GM06990 (cell line): Measurements from ENCODE around the gene ARL6IP5.

Source experiments
- DNase-seq: peaks from one replicate; pipeline ENCODE4 v3.0.0-alpha.2; 2011; ENCODE audit not compliant: insufficient read length; ENCODE audit errors: extremely low read depth
- H3K27me3 ChIP-seq: replicated peaks from 2 replicates; pipeline ENCODE4 v1.6.0; 2011; ENCODE audit warnings: low read length; ENCODE audit not compliant: control insufficient read depth, insufficient read depth
- H3K36me3 ChIP-seq: 2 replicates; pipeline ENCODE4 v1.5.1; 2011; ENCODE audit warnings: low read length; ENCODE audit not compliant: control insufficient read depth, insufficient read depth
- H3K4me3 ChIP-seq: replicated peaks from 2 replicates; pipeline ENCODE4 v1.5.1; 2011; ENCODE audit warnings: low read depth, mild to moderate bottlenecking, control low read depth, low read length
- TF ChIP-seq, protein P1 (sequence below): IDR thresholded peaks from 2 replicates; pipeline ENCODE4 v1.5.1; 2011; ENCODE audit warnings: low read length, control low read depth, mild to moderate bottlenecking, inconsistent platforms; ENCODE audit not compliant: insufficient read depth, poor library complexity, severe bottlenecking

ARL6IP5 gene

DNA sequence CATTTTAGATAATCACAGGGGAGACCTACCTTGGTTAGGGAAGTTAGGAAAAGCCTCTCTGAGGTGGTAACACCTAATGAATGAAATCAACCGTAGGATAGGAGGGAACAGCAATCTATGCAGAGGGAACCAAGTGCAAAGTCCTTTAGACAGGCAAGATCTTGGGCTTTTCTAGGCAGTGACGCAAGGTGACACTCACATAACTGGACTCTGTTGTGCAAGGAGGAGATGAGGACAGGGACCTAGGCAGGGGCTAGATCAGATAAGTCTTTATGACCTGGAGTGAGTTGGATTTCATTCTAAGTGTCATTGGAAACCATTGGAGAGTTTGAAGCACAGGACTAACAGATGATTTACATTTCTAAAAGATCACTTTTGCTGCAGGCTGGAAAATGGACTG, 42.3 kb downstream of the ARL6IP5 start:
- no peak for DNase-seq
- Histone ChIP-seq H3K36me3 (no peaks in the 10 kb centered on the region), H3K4me3 (no peak overlapping the region), H3K27me3 (no peaks in the 10 kb centered on the region; the same call in 1 of the 2 replicates)
- TF ChIP-seq, protein P1, sequence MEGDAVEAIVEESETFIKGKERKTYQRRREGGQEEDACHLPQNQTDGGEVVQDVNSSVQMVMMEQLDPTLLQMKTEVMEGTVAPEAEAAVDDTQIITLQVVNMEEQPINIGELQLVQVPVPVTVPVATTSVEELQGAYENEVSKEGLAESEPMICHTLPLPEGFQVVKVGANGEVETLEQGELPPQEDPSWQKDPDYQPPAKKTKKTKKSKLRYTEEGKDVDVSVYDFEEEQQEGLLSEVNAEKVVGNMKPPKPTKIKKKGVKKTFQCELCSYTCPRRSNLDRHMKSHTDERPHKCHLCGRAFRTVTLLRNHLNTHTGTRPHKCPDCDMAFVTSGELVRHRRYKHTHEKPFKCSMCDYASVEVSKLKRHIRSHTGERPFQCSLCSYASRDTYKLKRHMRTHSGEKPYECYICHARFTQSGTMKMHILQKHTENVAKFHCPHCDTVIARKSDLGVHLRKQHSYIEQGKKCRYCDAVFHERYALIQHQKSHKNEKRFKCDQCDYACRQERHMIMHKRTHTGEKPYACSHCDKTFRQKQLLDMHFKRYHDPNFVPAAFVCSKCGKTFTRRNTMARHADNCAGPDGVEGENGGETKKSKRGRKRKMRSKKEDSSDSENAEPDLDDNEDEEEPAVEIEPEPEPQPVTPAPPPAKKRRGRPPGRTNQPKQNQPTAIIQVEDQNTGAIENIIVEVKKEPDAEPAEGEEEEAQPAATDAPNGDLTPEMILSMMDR: no peak

DNA sequence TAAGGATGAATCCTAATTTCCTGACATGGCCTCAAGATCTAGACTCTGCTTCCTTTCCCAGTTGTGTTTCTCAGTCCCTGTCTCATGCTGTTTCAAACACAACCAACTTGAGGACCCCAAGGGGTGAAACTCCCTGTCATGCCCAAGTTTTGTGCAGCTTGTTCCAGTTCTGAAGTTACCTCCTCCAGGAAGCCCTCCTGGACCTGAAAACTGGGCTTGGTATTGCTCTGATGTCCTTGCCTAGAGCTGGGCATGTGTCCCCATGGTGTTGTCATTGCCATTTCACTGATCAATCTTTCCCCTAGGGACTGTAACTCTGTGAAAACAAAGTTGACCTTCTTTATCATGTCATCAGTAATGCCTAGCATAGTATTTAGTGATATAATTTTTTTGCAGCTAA, 43.8 kb downstream of the ARL6IP5 start:
- TF ChIP-seq, protein P1: no peak
- H3K27me3 ChIP-seq: no peaks in the 10 kb centered on the region; the same call in 1 of the 2 replicates
- no peak for DNase-seq
- H3K4me3 ChIP-seq: no peak overlapping the region
- H3K36me3 ChIP-seq: no peaks in the 10 kb centered on the region

DNA sequence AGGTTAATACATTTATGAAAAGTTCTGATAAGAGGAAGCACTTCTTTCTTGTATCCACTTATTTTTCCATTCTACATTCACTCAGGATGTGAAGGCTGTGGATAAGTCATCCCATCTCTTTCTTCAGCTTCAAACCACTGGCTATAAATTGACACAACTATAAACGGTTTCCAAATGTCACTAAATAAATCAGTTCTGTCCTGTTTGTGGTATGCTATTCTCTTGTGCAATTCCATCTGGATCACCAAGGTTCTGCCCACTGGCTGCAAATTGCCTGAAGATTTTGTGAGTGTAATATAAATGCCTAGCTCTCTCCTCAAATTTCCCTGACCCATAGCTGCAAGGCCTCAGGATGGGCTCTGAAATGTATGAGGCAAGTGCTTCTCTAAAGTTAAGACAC, 44.8 kb downstream of the ARL6IP5 start:
- Histone ChIP-seq H3K4me3 (no peak overlapping the region), H3K36me3 (no peaks in the 10 kb centered on the region), H3K27me3 (no peaks in the 10 kb centered on the region; the same call in 1 of the 2 replicates)
- TF ChIP-seq, protein P1: no peak
- DNase-seq: no peak

DNA sequence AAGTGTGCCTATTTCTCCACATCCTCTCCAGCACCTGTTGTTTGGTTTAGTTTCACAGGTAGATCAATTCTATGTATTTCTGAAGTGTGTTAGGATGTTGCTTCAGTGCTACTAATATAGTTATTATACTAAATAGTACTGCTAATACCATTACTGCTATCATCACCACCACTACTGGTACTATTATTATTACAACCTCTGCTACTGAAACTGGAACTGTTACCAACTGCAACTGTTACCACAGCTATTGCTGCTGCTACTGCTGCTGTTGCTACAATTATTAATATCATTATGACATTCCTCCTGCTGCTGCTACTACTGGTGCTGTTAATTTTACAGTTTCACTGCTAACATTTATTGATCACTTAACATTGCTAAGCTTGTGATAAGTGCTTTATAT, 46.0 kb downstream of the ARL6IP5 start:
- Histone ChIP-seq H3K27me3 (no peaks in the 10 kb centered on the region; the same call in 1 of the 2 replicates), H3K4me3 (no peak overlapping the region), H3K36me3 (no peaks in the 10 kb centered on the region)
- TF ChIP-seq, protein P1: no peak
- DNase-seq: peak; percentile 22

DNA sequence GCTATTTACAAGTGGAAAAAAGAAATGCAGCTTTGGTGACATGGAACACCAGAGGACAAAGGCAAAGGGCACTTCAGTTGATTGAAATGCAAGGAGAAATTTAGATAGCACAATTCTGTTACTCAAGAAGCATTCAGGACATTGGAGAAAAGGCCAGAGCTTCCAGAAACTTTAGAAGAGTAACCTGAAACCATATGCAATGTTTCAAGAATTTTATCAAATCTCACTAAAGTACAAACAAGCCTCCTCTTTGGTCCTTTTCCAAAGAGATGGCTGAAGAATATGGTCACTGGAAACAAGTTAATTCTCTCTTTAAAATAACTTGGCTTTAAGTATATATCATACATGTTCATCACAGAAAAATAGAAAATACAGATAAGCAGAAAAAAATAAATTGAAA, 52.3 kb downstream of the ARL6IP5 start:
- no peak for DNase-seq
- TF ChIP-seq, protein P1: no peak
- Histone ChIP-seq H3K36me3 (no peaks in the 10 kb centered on the region), H3K27me3 (peaks cover 3% of the 10 kb centered on the region; the same call in 1 of the 2 replicates), H3K4me3 (no peak overlapping the region)

DNA sequence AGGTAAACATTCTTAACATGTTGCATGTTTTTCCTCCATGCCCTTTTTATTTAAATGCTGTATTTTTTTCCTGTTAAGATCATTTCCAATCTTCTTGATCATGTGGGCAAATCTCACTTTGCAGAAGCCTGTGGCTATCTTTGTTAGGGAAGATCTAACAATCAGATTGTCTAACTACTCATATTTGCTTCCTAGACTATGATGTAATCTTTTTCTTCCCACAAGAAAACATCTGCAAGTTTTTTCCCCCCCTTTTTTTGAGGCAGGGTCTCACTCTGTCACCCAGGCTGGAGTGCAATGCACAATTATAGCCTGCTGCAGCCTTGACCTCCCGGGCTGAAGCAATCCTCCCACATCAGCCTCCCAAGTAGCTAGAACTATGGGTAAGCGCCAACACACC, 52.7 kb downstream of the ARL6IP5 start:
- Histone ChIP-seq H3K36me3 (no peaks in the 10 kb centered on the region), H3K4me3 (no peak overlapping the region), H3K27me3 (peaks cover 3% of the 10 kb centered on the region; the same call in 1 of the 2 replicates)
- TF ChIP-seq, protein P1: no peak
- no peak for DNase-seq
